GM19328 (cell line): ENCODE measurements around the gene ULK2.
"Not testable (repeated sequence)": the region's sequence is repeated elsewhere in the genome, so short reads cannot be mapped to it uniquely, and the experiment has no call there.

Experiments
- ATAC-seq: cut with Tn5 transposase; IDR thresholded peaks from one replicate; pipeline ENCODE4 v1.9.1; 2021; ENCODE audit warnings: mild to moderate bottlenecking, moderate library complexity; ENCODE audit not compliant: unreplicated experiment

The ULK2 gene

DNA sequence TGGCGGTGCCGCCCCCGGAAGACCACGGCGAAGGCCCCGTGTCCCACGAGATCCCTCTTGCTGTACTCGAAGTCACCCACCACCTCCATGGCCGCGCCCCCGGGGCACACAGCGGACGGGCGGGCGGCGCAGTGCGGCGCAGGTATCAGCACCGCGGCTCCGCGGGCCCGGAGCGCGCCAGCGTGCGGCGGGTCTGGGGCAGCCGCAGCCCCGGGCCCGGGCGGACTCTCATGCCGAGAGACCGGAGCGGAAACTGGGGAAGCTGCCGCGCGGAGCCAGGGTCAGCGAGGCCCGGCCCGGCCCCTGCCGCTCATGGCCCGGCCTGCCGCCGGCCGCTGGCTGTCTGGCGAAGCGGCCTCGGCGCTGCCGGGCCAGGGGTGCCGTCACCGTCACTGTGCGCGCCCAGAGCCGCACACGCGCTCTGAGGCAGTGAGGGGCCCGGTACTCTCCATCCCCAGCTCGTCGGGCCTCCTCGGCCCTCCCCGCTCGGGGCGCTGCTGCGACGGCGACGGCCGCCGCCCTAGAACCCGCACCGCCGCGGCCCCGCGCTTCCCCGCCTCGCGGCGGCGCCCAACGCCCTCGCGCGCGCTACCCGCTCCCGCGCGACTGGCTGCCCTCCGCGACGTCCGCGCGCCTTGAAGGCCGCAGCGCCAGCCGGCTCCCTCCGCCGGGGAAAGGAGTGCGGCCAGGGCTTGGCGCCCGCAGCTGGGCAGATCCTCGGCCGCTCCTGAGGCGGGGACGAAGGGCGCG is at the start of gene ULK2:
Gene ULK2, minus strand, starts transcription at position 608 of the 750 bp plus-strand sequence. Its CDS starts 519 bp downstream, at position 89.
- peak; percentile 45 for ATAC-seq

DNA sequence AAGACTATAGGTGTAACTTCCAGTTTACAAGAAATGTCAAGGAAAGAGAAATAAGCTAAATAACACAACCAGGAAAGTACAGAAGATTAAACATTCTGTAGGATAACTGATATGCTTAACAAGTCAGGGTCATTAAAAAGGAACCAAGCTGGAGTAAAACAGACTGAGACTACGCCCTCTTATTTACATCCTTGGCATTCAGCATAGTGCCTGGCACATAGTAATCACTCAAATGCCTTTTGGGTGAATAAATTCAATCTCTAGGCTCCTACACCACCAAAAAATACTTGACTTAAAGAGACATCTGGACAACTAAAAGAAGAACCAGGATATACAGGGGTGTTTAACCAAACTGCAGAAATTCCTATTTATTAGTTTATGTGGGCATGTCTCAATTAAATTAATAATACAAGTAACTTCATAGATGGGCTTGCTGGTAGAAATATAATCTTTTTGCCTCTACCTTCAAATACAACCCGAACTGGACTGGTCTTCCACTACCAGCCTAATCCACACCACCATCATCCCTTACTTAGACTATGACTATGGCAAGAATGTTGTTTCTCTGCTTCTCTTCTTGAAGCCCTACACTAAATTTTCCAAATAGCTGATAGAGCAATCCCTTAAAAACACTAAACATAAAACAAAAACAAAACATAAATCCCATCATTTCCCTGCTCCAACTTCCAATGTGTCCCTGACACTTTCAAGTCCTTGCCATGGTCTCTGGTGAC is 47.7 kb upstream of the ULK2 start:
- ATAC-seq = no peak

DNA sequence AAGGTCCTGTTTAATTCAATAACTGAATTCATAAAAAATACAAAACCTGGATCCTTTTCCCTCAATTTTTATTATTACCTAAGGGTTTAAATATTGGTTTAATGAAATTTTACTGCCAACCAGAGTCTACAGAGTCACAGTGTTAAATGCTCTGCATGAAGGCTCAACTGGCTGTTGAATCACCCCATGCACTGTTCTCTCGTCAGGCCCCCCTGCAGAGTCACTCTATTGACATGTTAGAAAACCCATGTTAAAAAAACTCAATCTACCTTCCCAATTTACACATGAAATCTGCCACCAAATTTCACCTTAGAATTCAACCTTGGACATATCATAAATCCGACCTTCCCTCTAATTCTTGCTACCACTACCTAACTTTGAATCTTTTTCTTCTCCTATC is 43.3 kb upstream of the ULK2 start:
- no peak for ATAC-seq

DNA sequence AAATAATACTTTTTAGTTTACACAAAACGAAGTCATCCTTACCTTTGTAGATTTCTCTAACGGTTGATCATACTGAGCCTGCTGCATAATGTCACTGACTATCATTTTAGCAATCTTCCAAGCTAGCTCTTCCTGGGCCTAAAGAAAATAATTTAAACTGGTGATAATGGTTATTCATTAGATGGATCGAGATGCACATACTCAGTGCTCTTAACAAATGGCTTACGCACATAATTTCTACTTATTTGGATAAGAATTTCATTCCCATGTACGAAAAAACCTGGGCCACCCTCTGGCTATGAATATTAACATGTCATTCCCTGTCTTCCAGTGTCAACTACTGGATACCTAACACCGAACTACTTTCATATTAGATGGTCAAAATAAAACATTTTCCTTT is 41.4 kb upstream of the ULK2 start:
- ATAC-seq = no peak

DNA sequence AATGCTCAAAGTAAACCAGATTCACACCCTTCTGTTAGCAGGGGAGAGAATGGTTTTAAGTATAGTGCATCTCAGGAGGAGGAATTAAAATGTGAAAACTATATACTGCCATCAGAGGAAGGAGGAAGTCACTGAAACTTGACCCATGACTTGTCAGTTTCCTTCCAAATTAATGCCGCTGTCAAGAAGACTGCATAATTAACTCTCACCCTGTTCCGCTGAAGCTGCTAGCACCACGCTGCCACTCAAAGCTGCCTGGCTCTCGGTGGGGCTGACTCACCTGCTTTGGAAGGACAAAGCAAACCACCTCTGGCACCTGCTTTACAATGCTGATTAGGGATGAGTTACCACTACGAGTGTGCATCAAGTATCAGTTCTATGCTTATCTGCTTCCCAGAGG is 37.8 kb upstream of the ULK2 start:
- ATAC-seq = no peak

DNA sequence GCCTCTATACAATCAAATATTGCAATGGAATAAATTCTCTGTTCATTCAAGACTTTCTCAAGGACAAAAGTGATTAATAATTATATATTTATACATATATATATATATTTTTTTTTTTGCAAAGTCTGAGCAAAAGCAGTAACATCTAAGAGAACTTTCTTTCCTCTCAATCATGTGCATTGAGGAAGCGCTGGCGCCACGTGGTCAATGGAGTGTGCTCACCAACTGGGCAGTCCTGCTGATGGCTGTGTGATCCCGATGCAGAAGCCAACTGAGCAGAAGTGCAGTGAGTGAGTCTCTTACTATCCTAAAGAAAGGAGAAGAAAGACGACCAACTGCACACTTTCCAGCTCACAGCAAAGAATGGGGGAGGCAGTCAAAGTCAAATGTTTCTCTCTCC is 37.2 kb upstream of the ULK2 start:
- ATAC-seq = no peak

DNA sequence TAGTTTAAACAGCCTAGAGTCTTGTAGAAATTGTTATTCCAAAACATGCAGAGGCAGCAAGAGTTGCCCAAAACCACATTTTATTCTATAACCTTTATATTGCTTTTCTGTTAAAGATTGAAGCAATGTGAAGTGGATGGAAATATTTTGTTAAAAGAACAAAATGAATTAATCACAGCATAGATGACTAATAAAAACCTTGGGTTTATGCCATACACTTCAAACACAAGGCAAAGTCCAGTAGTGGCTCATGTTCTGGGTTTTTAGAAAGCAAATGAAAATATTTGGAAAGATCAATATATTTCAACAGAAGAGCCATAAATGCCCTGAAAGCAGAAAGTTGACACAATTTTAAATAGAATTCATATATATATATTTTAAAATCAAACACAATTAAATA is 36.7 kb upstream of the ULK2 start:
- ATAC-seq = no peak

DNA sequence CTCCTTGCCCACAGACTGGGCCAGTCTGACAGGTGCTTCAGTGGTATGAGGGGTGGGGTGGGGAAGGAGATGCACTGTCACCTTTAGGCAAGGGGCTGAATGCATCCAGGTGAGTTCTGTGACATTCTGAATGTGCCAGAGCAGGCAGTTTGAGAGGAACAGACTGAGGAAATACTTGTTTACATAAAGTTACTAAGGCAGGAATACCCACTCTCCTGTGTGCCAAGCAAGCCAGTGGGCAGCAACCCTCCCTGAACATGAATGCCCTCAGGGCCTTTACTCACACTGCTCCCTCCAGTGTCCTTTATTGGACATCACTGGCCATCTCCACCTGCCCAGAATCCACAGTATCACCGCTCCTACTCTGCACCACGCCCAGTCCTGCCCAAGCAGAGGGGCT is 33.1 kb upstream of the ULK2 start:
- no peak for ATAC-seq

DNA sequence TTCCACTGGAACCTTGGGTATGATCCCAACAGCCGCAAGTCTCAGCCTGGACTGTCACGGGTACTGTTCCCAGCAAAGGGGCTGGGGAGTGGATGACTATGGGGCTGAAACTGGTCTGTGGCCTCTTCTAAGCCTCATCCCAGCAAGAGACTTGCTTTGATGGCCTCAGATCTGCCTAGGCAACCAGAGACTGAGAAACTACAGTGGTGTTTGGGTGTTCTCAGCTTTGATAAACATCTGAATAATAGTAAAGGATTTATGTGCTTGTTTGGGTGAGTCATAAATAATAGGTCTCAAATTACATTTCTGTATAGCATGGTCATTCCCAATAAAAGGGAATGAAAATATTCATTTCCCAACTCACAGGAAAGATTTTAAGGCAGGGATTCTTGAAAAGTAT is 30.2 kb upstream of the ULK2 start:
- no peak for ATAC-seq

DNA sequence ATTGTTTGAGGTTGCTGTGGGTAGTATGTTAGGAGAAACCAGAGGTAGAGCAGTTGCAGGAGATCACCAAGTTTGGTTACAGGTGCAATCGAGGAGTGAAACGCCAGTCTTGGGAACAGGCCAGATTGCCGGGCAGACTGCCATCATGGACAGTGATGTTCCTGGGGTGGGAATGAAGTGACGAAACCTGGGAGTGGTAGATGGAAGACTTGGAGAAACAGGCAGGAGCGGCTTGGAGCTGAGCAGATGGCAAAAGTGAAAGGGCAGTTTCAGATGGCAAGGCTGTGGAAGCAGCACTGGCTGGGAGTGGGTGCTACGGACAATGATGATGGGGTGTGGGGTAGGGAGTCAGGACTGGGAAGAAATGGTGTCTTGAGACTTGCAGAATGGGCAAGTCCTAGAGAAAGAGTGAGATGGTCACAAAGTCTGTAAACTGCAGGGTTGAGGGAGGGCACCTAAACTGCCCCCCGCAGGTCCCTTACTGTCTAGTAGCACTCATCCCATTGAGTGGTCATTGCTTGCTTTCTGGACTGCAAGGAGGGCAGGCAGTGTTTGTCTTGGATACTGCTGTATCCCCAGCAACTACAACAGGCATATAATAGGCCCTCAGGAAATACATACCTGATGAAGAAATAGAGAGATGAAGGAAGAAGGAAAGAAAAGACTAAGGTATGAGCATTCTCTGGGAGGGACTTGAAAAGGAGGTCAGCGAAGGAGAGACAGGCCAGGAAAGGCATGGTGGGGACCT is 29.5 kb upstream of the ULK2 start:
- no peak for ATAC-seq

DNA sequence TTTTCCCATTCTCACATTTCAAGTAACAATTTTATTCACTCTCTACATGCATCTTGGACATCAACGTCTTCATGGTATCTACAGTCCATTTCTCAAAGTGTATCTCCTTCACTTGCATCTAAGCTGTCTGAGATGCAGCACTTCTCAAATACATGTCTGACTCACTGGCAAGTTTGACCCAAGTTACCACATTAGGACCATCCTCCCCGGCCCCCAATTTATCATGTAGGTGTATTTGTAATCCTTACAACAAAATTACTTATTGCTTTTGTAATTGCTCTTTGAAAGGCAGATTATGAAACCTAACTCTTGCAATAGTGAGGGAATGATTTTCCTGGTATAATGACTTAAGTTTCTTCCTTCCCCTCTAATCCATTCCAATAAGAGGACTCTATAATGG is 28.9 kb upstream of the ULK2 start:
- ATAC-seq = no peak

DNA sequence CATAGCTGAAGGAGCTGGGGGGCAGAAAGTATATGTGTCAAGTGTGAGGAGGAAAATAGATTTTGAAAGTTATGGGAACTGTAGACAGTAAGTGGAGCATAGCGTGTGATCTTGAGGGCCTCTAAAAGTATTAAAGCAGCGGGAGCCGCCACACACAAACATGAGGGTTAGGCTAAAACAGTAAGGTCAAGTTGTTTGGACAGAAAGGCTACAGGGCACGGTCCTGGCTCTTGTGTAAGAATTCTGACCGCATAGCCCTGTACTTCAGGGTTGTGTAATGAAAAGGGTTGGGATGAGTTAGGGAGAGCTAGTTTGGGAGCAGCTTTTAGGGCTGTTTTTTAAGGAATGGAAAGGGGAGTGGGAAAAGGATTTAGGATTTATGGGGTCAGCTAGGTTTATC is 22.8 kb upstream of the ULK2 start:
- ATAC-seq = not testable (repeated sequence)

DNA sequence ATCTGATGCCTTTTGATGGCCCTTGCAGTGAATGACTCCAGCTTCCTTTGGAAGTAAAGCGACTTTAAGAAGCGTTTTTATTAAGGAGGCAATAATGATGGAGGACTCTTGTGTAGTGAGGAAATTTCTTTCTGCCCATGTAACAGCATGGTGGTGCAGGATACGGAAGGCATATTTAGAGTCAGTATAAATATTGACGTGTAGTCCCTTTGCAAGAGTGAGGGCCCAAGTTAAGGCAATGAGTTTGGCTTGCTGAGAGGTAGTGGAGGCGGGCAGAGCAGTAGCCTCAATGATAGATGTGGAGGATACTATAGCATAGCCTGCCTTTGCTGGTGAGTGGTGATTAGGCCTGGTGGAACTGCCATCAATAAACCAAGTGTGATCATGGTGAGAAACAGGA is 22.3 kb upstream of the ULK2 start:
- ATAC-seq = not testable (repeated sequence)

DNA sequence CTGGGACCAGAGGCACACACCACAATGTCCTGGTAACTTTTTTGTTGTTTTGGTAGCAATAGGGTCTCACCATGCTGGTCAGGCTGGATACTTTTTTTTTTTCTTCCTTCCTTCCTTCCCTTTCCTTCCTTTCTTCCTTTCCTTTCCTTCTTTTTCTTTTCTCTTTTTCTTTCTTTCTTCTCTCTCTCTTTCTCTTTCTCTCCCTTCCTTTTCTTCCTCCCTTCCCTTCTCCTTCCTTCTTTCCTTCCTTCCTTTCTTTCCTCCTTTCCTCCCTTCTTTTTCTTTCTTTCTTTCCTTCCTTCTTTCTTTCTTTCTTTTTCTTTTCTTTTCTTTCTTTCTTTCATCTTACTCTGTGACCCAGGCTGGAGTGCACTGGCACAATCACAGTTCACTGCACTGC is 18.4 kb upstream of the ULK2 start:
- no peak for ATAC-seq

DNA sequence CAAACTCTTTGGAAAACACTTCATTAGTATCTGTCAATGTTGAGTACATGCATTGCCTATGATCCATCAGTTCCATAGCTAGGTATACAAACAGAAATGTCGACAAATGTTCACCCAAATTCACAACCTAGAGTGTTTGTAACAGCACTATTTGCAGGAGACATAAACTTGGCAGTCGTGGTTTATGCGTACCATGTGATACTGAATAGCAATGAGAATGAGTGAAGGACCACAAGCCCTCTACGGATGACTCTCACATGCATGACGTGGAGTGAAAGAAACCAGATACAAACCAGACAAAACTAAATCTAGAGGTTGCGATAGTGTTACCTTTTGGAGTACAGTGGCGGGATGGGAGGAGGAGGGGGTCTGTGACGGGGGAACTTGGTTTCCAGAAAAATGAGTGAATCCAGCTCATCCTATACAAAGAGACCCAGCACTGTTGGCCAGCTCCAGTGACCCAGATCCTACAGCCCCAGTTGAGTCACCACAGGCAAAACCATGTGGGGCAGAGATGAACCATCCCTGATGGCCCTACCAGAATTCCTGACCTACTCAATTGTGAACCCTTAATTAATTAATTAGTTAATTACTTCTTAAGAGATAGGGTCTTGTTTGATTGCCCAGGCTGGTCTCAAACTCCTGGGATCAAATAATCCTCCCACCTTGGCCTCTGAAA is 15.9 kb upstream of the ULK2 start:
- ATAC-seq = no peak

DNA sequence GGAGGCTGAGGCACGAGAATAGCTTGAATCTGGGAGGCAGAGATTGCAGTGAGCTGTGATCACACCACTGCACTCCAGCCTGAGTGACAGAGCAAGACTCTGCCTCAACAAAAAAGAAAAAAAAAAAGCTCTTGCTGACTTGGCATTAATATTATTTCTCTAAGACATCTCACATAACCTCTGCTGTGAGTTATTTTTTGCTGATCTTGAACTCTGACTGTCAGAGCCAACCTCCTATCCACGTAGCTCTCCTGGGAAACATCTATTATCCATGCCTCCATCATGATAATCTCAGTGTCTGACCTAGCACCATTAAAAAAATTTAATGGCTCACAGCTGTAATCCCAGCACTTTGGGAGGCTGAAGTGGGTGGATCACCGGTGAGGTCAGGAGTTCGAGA is 12.7 kb upstream of the ULK2 start:
- ATAC-seq = no peak

DNA sequence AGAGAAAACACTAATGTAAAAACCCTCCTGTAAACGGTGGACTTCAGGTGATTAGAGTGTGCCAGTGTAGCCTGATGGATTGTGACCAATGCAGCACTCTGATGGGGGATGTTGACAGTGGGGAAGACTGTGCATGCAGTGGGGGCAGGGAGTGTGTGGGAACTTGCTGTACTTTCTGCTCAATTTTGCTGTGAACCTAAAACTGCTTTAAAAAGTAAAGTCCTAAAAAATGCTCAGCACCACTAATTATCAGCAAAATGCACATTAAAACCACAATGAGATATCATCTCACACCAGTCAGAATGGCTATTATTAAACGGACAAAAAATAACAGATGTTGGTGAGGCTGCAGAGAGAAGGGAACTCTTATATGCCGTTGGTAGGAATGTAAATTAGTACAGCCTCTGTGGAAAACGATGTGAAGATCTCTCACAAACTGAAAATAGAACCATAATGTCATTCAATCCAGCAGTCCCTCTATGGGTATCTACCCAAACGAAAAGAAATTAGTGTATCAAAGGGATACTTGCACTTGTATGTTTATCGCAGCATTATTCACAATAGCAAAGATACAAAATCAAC is 9.7 kb upstream of the ULK2 start:
- ATAC-seq = no peak

DNA sequence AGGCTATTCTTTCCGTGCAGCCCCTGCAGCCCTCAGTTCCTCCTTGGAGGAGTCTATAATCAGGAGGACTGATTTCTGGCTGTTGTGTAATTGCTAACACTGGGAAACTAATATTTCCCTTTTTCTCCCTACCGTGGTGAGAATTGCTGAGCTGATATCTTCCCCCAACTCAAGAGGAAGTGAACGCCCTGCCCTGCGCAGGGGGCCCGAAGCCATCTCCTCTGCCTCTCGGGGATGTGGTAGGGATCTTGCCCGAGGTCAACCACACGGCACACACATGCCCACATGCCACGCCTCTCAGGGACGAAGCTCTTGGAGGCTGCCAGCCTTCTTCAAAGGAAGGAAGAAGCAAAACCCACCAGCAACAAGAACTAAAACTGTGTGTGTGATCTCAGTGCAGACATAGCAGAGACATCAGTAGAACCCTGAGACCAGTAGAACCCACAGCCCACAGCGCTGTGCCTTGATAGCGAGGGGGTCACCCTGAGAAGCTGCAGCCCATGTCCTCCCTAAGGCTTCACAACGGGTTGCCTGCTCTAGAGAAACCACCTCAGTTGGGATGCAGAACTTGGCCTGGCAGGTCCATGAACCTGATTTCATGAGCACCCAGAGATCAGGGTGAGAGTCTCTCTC is 8.9 kb upstream of the ULK2 start:
- ATAC-seq = no peak

DNA sequence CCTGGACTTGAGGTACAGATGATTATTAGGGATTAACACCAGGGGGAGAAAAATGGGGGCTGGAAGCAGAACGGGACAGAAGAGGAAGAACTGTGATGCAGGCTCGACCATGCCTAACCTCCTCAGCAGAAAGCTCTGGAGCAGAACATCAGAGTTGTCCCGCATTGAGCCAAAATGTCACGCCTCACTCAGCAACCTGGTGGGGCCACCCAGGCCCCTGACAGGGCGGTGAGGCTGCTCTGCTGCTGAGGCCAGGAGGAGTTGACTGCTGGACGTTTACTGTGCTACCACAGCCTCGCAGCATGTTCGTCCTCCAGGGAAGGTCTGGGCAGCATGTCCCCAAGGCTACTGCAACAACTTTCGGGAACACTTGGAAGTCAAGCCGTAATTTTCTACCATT is 6.5 kb upstream of the ULK2 start:
- ATAC-seq = no peak

DNA sequence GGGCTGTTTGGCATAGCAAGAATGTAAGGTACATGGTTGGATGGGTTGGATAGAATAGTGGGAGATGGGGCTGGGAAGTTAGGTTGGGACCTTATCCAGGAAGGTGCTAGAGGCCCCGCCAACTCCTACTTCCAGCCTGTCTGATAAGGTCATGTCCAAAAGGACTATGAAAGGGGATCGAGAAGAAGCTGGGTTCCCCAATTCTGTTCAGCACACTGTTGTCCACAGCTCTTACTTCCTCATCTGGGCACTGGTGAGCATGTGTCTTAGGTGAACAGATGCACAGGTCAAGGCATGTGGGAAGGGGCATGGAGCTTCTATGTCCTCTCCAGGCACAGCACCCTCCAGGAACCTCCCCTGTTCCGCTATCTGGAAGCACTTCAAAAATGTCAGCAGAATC is 5.6 kb upstream of the ULK2 start:
- no peak for ATAC-seq

DNA sequence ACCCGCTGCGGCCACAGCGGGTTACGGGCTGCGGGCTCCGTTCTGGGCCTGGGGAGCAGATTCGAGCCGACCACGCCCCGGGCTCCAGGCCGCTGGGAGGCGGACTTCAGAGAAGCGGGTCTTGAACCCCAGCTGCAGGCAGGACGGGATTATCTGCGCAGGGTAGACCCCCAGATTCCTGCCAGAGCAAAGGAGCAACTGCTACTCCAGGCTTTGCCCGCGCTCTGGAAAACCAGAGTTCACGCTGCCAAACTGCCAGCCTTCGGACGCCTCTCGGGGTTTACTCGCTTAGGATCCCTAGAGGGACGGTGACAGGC is 301 bp upstream of the ULK2 start:
- no peak for ATAC-seq
